ENCODE data around the gene USP33.
"Not testable (repeated sequence)": the region's sequence is repeated elsewhere in the genome, so short reads cannot be mapped to it uniquely, and the experiment has no call there.

USP33 gene

GRCh38 chr1:77739235-77739634, 20.4 kb downstream of the USP33 start:
- DNase-seq (ENCODE audit: low spot score) = no peak

DNA sequence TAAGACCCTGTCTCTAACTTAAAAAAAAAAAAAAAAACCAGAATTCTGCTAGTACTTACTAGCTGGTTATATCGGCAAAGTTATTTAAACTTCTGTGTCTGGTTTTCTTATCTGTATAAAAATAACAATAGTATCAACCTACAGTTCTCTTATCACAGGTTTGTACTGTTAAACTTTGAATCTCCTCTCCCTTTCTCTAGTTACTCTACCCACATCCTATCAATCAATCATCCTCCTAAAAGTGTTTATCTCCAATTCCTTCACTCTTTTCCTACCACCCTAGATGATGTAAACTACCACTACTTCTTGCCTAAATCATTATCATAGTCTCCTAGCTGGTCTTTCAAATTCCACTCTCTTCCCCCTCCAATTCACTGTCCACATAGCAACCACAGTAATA, 27.6 kb downstream of the USP33 start:
- DNase-seq (ENCODE audit: low spot score) = no peak

DNA sequence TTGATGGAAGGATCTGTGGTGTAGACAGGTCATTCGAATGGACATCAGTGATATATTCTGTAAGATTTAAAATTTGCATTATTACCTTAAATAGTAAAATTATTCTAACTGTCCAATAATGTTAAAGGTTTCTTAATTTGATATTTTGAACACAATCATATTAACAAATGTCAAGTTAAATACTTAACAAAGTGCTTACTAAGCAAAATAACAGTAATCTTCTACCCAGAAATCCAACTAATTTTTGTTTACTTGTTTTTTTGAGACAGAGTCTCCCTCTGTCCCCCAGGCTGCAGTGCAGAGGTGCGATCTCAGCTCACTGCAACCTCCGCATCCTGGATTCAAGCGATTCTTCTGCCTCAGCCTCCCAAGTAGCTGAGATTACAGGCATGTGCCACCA, 33.9 kb downstream of the USP33 start:
- no peak for DNase-seq (ENCODE audit: low spot score)

DNA sequence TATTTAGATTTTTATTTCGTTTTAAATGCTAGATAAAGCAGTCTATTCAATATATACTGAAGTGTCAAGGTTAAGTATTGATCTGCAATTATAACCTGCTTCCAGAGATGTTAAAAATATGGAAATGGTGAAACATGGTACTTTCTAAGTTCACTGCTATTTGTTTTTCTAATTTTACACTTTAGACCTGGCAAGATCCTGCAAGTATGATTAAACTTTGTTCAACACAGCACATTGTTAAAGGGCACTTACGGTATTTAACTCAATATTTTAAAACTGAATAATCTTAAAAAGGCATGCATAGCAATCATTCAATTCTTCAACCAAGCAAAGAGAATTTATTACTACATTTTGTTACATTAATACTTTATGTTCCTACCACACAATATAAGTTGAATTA, 41.5 kb downstream of the USP33 start:
- DNase-seq (ENCODE audit: low spot score) = no peak

GRCh38 chr1:77716065-77716464, 43.6 kb downstream of the USP33 start:
- DNase-seq (ENCODE audit: low spot score) = no peak

DNA sequence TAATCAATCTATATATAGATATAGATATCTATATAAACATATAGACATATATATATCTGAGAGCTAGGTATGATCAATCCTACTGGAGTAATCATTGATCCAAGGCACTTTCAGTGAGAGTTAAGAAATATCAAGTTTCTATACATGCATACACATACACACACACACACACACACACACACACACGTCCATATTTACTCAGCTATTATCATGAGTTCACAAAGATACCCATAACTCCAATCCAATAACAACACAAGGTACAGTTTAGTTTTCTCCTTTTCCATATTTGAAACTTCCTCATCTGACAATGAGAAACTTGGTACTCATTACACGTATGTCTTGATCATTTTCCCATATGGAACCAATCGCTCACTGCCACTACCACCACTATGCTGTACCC, 49.9 kb downstream of the USP33 start:
- DNase-seq (ENCODE audit: low spot score) = no peak

GRCh38 chr1:77706321-77706720, 53.3 kb downstream of the USP33 start:
- DNase-seq (ENCODE audit: low spot score) = no peak

- no peak for DNase-seq (ENCODE audit: low spot score)
These were observed 54.9 kb downstream of the USP33 start for GRCh38 chr1:77704736-77705135.

- not testable (repeated sequence) for DNase-seq (ENCODE audit: low spot score)
These were observed 60.0 kb downstream of the USP33 start for GRCh38 chr1:77699673-77700072.

- no peak for DNase-seq (ENCODE audit: low spot score)
These were observed 62.2 kb downstream of the USP33 start for GRCh38 chr1:77697441-77697840.

GRCh38 chr1:77688939-77689338, 70.7 kb downstream of the USP33 start:
- DNase-seq (ENCODE audit: low spot score) = no peak

DNA sequence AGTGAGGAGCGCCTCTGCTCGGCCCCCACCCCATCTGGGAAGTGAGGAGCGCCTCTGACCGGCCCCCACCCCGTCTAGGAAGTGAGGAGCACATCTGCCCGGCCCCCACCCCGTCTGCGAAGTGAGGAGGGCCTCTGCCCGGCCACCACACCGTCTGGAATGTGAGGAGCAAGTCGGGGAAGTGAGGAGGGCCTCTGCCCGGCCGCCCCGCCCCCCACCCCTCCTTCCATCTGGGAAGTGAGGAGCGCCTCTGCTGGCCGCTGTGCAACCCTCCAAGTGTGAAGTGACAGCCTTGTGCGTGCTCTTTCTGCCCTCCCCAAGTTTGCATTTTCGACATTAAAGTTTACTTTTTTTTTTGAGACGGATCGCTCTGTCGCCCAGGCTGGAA, 72.1 kb downstream of the USP33 start:
- DNase-seq (ENCODE audit: low spot score) = no peak

GRCh38 chr1:77686796-77687518, 72.7 kb downstream of the USP33 start:
- no peak for DNase-seq (ENCODE audit: low spot score)

DNA sequence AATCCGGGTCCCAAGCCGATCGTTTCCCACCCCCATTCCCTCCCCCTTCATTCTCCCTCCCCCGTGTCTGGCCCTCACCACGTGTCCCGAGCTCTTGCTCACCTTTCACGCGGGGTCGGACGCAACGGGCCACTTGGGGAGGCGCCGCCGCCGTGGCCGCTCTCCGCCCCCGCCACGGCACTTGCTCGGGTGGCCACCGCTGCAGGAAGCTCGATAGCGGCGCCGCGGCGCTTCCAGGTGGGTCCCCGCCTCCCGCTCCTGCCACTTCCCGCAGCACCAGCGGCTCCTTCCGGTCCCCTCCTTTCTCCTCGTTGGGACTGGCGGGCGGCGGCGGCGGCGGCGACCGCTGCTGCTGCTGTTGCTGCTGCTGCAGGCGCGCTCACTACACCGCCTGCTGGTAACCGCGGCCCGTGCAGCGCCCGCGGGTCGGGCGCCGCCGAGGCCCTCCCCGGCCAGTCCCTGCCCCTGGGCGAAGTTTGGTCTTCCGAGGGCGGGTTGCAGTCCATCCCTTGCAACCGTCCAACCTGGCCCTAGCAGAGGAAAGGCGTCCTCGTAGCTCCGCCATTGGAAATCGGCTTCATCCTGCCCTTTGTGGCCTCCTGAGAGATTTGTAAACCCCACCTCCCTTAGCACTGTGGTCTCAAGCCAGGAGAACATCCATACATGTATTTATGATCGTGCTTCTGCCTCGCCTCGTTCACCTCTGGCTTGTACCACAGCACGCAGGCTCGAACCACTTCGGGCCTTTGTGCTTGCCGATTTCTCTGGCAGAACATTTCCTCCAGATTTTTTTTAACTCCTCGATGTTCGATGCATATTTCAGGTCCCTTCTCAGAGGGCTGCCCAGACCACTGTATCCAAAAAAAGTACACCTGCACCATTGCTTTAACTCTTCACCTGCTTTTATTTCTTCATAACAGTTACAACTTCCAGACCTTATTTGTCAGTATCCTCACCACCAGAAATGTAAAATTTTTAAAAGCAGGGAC, 76.2 kb downstream of the USP33 start:
- DNase-seq (ENCODE audit: low spot score) = peak; percentile 96

DNA sequence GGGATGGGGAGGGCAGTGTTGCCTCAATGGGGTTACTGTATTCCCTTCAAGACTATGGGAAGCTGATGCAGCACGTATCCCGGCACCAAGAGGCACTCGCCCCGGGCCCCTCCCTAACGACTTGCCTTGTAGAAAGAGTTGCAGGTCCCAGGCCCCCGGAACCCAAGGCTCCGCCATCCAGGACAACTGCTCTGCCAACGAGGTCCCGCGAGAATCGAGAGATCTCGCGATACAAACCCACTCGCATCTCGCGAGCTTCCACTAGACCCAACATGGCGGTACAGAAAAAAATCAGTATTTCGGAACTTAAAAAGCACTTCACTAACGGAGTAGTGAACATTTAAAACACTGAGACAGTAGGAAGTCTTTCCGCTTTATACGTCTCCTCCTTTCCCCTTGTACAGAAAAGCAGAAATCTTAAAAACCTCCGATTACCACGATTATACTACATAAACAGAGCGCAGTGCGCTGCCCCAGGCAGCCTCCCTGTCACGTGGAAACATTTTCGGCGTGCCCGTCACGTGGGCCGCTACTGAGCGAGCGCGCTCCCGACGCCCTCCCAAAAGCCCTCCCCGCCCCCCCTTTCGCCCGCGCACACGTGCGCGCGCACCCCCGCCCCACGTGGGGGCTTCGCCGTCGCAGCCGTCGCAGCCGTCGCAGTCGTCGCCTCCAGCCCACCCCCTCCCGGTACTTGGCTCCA, 77.0 kb downstream of the USP33 start, which contains the start of gene ZZZ3:
TSS of gene ZZZ3 (minus strand) at position 199 of the 700 bp plus-strand sequence. CDS start 49,304 bp downstream, outside the sequence.
- peak; percentile 87 for DNase-seq (ENCODE audit: low spot score)

DNA sequence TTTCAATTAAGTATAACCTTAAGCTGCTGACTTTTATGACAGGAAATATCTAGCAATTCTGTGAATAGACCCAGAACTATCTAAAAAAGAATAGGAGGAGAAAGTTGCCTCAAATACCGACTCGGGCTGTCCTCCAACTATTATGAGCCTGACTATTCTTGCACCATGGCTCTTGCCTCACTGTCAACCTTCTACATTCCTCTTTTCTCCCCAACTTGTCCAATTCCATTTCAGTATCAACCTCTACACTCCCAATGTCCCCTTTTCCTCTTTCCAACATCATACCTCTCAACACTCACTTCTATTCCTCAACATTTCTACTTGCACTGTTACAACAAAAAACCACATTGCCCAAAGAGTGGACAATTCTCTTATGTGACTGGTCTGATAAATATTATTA, 79.5 kb downstream of the USP33 start:
- no peak for DNase-seq (ENCODE audit: low spot score)

DNA sequence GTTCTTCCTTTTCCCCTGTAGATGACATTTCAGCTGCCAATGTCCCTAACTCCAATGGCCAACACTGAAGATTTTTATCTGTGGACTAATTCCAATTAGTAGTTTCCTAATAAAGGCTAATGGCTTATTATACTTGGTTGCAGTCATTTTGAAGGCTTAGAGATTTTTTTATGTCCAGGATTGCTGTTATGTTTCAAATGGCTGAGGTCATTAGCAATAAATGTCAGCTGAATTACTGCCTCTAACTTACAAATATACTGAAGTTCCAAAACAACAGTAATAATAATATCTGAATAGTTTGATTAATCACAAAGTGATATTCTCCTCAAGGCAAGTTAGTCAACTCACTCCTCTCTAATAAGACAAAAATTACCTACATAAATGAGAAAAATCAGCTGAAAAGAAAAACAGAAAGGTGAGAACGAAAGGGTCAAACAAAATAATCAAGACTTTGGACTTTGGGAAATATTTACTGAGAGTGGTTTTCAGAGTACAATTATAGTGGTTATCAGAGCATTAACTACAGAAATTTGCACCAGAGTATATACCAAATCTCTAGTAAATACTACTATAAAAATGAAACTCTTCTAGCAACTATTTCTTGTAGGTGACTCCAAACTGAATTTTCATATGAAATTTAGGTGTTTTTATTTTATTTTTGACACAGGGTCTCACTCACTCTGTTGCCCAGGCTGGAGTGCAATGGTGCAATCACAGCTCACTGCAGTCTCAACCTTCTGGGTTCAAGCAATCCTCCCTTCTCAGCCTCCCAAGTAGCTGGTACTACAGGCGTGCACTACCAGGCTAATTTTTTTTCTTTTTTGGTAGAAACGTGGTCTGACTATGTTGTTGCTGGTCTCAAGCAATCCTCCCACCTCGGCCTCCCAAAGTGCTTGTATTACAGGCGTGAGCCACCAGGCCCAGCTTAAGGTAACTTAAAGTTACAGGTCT, 80.7 kb downstream of the USP33 start:
- no peak for DNase-seq (ENCODE audit: low spot score)

GRCh38 chr1:77674807-77675206, 84.8 kb downstream of the USP33 start:
- DNase-seq (ENCODE audit: low spot score) = not testable (repeated sequence)

GRCh38 chr1:77673716-77674355, 85.8 kb downstream of the USP33 start:
- no peak for DNase-seq (ENCODE audit: low spot score)

DNA sequence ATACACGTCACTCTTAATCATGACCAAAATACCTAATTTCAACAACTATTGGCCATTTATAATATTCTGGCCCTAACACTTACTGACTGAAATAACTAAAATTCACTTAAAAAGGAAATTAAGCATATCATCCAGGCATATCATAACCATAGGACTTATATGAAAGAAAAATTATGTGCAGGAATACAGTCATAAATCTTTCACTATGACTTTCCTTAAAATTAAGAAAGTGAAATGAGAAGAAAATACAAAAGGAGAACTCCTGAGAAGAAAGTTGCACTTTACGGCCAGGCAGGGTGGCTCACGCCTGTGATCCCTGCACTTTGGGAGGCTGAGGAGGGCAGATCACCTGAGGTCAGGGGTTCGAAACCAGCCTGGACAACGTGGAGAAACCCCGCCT, 86.6 kb downstream of the USP33 start:
- DNase-seq (ENCODE audit: low spot score) = no peak

DNA sequence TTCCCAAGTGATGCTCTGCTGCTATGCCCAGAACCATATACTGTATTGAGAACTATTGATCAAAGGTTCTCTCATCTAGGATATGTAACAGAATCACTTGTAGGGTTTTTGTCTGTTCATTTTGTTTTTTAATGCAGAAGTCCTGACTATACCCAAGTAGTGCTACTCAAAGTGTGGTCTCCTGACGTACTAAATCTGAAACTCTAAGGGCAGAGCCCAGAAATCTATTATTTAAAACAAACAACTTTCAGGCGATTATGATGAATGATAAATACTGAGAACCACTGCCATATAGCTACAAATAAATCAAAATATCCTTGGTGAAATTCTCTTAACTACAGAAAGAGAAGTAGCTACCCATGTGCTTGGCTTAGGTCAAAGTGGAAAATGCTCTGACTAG, 87.3 kb downstream of the USP33 start:
- DNase-seq (ENCODE audit: low spot score) = no peak

All from SW480 (cell line).